Activated T-cell treated with anti-CD3 and anti-CD28 coated beads for 1 hour (primary cell): ENCODE data around the gene TMEM270.
"Not testable (repeated sequence)": the region's sequence is repeated elsewhere in the genome, so short reads cannot be mapped to it uniquely, and the experiment has no call there.

Experiments
- DNase-seq: peaks from one replicate; pipeline ENCODE4 v3.0.0-alpha.2; 2020; ENCODE audit warnings: low read depth

TMEM270 gene

GRCh38 chr7:73832806-73833205 is 28.2 kb upstream of the TMEM270 start:
- DNase-seq = no peak

- DNase-seq = no peak
Observed at GRCh38 chr7:73833251-73833919, 27.6 kb upstream of the TMEM270 start.

GRCh38 chr7:73834626-73835191 is 26.2 kb upstream of the TMEM270 start:
- DNase-seq = no peak

GRCh38 chr7:73837167-73837566 is 23.8 kb upstream of the TMEM270 start:
- DNase-seq = not testable (repeated sequence)

- no peak for DNase-seq
Observed at GRCh38 chr7:73838642-73839041, 22.3 kb upstream of the TMEM270 start.

GRCh38 chr7:73839290-73839689 is 21.7 kb upstream of the TMEM270 start:
- DNase-seq = no peak

- no peak for DNase-seq
Observed at GRCh38 chr7:73839743-73840714, 20.9 kb upstream of the TMEM270 start.

- no peak for DNase-seq
Observed at GRCh38 chr7:73840715-73841379, 20.1 kb upstream of the TMEM270 start.

GRCh38 chr7:73841689-73842066 is 19.3 kb upstream of the TMEM270 start:
- no peak for DNase-seq

GRCh38 chr7:73842067-73842976 is 18.6 kb upstream of the TMEM270 start, which contains the start of gene METTL27:
Gene METTL27, minus strand, starts transcription at chr7:73842516. Its CDS starts 376 bp downstream, at chr7:73842140.
- peak; percentile 81 for DNase-seq

GRCh38 chr7:73844131-73844547 is 16.8 kb upstream of the TMEM270 start:
- no peak for DNase-seq

GRCh38 chr7:73844848-73845460 is 16.0 kb upstream of the TMEM270 start:
- DNase-seq = no peak

GRCh38 chr7:73845701-73846195 is 15.2 kb upstream of the TMEM270 start:
- not testable (repeated sequence) for DNase-seq

- DNase-seq = no peak
Observed at GRCh38 chr7:73847941-73848723, 12.8 kb upstream of the TMEM270 start.

GRCh38 chr7:73850781-73851207 is 10.2 kb upstream of the TMEM270 start:
- no peak for DNase-seq

- no peak for DNase-seq
Observed at GRCh38 chr7:73851410-73852338, 9.3 kb upstream of the TMEM270 start.

- DNase-seq = no peak
Observed at GRCh38 chr7:73852500-73852899, 8.5 kb upstream of the TMEM270 start.

GRCh38 chr7:73856941-73857340 is 4.0 kb upstream of the TMEM270 start:
- no peak for DNase-seq
